Activated CD4-positive, CD25-positive, alpha-beta regulatory T cell (primary cell): ENCODE data around the gene CDK3.
A peak's percentile ranks its signal among the peaks of the same experiment; 100 is the strongest.
"Not testable (repeated sequence)": the region's sequence is repeated elsewhere in the genome, so short reads cannot be mapped to it uniquely, and the experiment has no call there.

Experiments used
- DNase-seq, 4 experiments: peaks; one replicate each; lab custom pipeline; 2025; lab: John Stamatoyannopoulos, UW

Gene CDK3

DNA sequence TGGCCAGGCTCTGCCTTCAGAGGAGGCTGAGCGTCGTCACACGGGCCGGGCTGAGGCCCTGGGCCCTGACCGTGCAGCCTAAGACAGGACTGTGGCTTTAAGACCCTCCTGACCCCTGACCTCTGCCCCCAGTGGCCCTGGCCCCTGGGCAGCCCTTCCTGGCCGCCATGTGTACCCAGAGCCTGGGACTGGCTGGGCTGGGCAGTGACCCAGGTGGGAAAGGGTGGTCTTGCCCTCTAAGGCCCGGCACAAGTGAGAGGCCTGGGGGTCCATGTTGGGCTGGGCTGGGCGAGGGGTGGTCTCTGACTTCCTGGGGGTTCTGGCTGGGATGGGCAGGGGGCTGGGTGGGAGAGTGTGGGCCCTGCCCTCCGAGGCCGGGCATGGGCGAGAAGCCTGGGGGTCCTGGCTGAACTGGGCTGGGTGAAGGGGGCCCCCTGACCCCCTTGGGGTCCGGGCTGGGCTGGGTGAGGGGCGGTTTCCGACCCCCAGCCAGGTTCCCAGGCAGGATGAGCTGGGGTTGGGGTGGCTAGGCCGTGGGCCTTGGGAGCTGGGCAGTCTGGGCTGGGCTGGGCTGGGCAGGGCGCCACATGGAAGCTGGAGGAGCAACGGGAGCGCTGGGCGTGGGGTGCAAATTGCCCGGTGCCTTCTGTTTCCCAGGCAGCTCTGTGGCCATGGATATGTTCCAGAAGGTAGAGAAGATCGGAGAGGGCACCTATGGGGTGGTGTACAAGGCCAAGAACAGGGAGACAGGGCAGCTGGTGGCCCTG, at the start of gene CDK3:
CDK3 (plus strand) TSS at position 101 of the 767 bp plus-strand sequence; CDS start at position 672, 571 bp downstream.
- DNase-seq, result no peak

GRCh38 chr17:75950855-75951554, 49.6 kb upstream of the CDK3 start:
- DNase-seq, result no peak

- DNase-seq, result no peak
Observed at GRCh38 chr17:75959051-75959838, 41.4 kb upstream of the CDK3 start.

GRCh38 chr17:75959839-75960511, 40.7 kb upstream of the CDK3 start:
- no peak for DNase-seq

- no peak for DNase-seq
Observed at GRCh38 chr17:75965468-75965867, 35.2 kb upstream of the CDK3 start.

DNA sequence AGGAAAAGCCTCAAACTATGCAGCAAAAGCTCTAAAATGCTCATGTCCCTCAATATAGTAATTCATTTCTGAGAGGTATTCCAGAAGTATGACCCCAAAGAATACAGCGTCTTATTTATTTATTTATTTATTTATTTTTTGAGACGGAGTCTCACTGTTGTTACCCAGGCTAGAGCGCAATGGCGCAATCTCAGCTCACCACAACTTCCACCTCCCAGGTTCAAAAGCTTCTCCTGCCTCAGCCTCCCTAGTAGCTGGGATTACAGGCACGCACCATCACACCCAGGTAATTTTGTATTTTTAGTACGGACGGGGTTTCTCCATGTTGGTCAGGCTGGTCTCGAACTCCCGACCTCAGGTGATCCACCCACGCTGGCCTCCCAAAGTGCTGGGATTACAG, 31.6 kb upstream of the CDK3 start:
- not testable (repeated sequence) for DNase-seq

- no peak for DNase-seq
Observed at GRCh38 chr17:75970011-75970523, 30.6 kb upstream of the CDK3 start.

- DNase-seq, result no peak
Observed at GRCh38 chr17:75970626-75971025, 30.0 kb upstream of the CDK3 start.

GRCh38 chr17:75975187-75975586, 25.5 kb upstream of the CDK3 start:
- DNase-seq, result not testable (repeated sequence)

DNA sequence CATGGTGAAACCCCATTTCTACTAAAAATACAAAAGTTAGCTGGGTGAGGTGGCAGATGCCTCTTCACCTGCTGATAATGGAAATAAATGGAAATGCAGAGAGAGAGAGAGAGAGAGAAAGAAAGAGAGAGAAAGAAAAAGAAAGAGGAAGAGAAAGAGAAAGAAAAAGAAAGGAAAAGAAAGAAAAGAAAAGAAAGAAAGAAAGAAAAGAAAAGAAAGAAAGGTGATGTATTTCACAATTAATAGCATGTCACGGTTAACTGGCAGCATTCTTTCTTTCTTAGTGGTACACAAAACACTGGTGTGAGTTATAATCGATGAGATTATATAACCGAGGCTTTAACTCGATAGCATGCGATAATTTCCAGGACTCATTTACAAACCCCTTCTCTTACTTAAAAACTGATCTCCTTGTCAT, 24.9 kb upstream of the CDK3 start:
- no peak for DNase-seq

- DNase-seq, result no peak
Observed at GRCh38 chr17:75976175-75976848, 24.3 kb upstream of the CDK3 start.

GRCh38 chr17:75978938-75979704, 21.5 kb upstream of the CDK3 start, which contains the start of the genes ACOX1 and TEN1:
ACOX1 (minus strand) TSS chr17:75979166; CDS start chr17:75979073, 93 bp downstream.
TEN1 (plus strand) TSS chr17:75979240; CDS start chr17:75986193, 6,953 bp downstream.
- peak; percentile 88 to 92 (median 90) for DNase-seq

DNA sequence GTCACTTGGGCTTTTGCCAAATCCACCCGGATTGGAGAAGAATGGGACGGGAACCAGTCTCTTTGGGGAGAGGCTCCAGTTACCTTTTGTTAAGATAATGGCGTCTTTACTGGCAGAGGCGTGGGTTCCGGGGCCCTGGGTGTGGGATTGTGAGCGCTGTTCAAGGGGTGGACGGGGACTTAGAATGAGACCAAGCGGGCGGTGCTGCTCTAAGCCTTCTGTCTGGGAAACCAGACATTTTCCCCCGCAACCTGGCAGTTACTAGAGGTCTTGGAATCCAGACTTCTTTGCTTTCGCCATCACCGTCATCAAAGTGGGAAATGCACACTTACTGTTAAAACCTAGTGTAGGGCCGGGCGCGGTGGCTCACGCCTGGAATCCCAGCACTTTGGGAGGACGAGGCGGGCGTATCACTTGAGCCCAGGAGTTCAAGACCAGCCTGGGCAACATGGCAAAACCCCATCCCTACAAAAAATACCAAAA, 20.9 kb upstream of the CDK3 start:
- no peak for DNase-seq

DNA sequence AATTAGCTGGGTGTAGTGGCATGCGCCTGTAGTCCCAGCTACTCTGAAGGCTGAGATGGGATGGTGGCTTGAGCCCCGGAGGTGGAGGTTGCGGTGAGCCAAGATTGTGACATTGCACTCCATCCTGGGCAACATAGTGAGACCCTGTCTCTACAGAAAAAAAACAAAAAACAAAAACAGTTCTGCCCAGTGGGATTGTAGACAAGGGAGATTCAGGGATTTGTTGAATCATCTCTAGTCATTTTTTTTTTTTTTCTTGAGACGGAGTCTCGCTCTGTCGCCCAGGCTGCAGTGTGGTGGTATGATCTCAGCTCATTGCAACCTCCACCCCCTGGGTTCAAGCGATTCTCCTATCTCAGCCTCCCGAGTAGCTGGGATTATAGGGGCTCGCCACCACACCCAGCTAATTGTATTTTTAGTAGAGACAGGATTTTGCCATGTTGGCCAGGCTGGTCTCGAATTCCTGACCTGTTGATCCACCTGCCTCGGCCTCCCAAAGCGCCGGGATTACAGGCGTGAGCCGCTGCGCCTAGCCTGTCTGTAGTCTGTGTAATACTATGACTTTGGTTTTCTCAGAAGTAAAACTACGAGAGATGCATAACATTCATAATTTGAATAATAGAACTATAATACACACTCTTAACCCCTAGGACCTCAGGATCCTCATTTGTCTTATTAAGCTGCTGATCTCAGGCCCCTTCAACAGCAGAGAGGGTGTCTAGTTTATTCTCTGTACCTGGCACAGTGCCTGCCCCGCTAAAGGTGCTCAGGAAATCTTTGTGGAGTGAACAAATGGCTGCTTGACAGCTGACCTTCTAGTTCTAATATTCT, 20.3 kb upstream of the CDK3 start:
- no peak for DNase-seq

DNA sequence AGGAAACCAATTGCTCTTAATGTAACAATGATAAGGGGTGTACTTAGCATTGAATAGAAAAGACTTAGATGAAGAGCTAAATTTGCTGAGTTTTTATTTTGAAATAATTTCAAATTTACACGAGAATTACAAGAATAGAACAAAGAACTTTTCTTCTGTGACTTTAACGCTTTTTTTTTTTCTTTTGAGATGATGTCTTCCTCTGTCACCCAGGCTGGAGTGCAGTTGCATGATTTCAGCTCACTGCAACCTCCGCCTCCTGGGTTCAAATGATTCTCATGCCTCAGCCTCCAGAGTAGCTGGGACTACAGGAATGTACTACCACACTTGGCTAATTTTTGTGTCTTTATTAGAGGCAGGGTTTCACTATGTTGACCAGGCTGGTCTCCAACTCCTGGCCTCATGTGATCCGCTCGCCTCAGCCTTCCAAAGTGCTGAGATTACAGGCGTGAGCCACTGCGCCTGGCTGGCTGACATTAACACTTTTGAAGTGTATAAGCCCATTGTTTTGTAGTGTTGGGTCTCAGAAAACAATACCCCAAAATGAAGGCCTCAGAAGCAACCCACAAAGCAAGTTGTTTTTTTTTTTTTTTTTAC, 19.5 kb upstream of the CDK3 start:
- no peak for DNase-seq

GRCh38 chr17:75983501-75984181, 17.0 kb upstream of the CDK3 start:
- DNase-seq, result no peak

- DNase-seq, result no peak
Observed at GRCh38 chr17:75985986-75986385, 14.7 kb upstream of the CDK3 start.

- DNase-seq, result no peak
Observed at GRCh38 chr17:75987041-75987440, 13.6 kb upstream of the CDK3 start.
